Iris pigment epithelial cell (primary cell): Measurements from ENCODE around the gene MPC1.
"Not testable (repeated sequence)": the region's sequence is repeated elsewhere in the genome, so short reads cannot be mapped to it uniquely, and the experiment has no call there.

ENCODE experiments used
- DNase-seq: peaks from one replicate; pipeline ENCODE4 v3.0.0-alpha.2; 2011; ENCODE audit warnings: low read depth

Gene MPC1

GRCh38 chr6:166406197-166406596 is 23.5 kb upstream of the MPC1 start:
- no peak for DNase-seq

GRCh38 chr6:166405386-166405785 is 22.6 kb upstream of the MPC1 start:
- no peak for DNase-seq

GRCh38 chr6:166402582-166403277 is 20.0 kb upstream of the MPC1 start:
- peak; percentile 22 for DNase-seq

- DNase-seq, result peak; percentile 74
Observed at GRCh38 chr6:166400649-166401250, 18.0 kb upstream of the MPC1 start.

- no peak for DNase-seq
Observed at GRCh38 chr6:166400181-166400580, 17.4 kb upstream of the MPC1 start.

GRCh38 chr6:166398348-166398747 is 15.6 kb upstream of the MPC1 start:
- no peak for DNase-seq

GRCh38 chr6:166397849-166398248 is 15.1 kb upstream of the MPC1 start:
- DNase-seq, result no peak

- DNase-seq, result no peak
Observed at GRCh38 chr6:166395778-166396177, 13.0 kb upstream of the MPC1 start.

- no peak for DNase-seq
Observed at GRCh38 chr6:166395351-166395750, 12.6 kb upstream of the MPC1 start.

GRCh38 chr6:166394036-166394892 is 11.5 kb upstream of the MPC1 start:
- no peak for DNase-seq

GRCh38 chr6:166393535-166393823 is 10.7 kb upstream of the MPC1 start:
- DNase-seq, result no peak

- DNase-seq, result not testable (repeated sequence)
Observed at GRCh38 chr6:166392755-166393534, 10.2 kb upstream of the MPC1 start.

- DNase-seq, result no peak
Observed at GRCh38 chr6:166389119-166389518, 6.4 kb upstream of the MPC1 start.

GRCh38 chr6:166388290-166389004 is 5.7 kb upstream of the MPC1 start:
- no peak for DNase-seq

GRCh38 chr6:166387642-166388289 is 5.0 kb upstream of the MPC1 start:
- no peak for DNase-seq

GRCh38 chr6:166387098-166387497 is 4.4 kb upstream of the MPC1 start:
- DNase-seq, result not testable (repeated sequence)

- no peak for DNase-seq
Observed at GRCh38 chr6:166386111-166386510, 3.4 kb upstream of the MPC1 start.

- DNase-seq, result not testable (repeated sequence)
Observed at GRCh38 chr6:166383802-166384363, 1.1 kb upstream of the MPC1 start.

- DNase-seq, result no peak
Observed at GRCh38 chr6:166382500-166382932, 224 bp downstream of the MPC1 start.

GRCh38 chr6:166381733-166382499 is 824 bp downstream of the MPC1 start:
- peak; percentile 56 for DNase-seq
